ENCODE data around the gene VEZF1. TPM values are rescaled to one million over a fixed set of nuclear protein-coding genes. Genes with fewer than 3 reads are reported as not detected.

Gene VEZF1
- total and polyA plus RNA-seq, 8 donors, result 11.7 to 41.6 (median 23.3) TPM

GRCh38 chr17:57930239-57930638 lies 57.8 kb downstream of the VEZF1 start:
- peaks cover 11 to 14% (median 11%) of the 10 kb centered on the region in 3 donors for H3K4me1 ChIP-seq
- FAIRE-seq, result no peak
- no peak for ATAC-seq
- no peaks in the 10 kb centered on the region for H3K9me3 ChIP-seq
- H3K27ac ChIP-seq, result no peak overlapping the region
- TF ChIP-seq, protein P1, sequence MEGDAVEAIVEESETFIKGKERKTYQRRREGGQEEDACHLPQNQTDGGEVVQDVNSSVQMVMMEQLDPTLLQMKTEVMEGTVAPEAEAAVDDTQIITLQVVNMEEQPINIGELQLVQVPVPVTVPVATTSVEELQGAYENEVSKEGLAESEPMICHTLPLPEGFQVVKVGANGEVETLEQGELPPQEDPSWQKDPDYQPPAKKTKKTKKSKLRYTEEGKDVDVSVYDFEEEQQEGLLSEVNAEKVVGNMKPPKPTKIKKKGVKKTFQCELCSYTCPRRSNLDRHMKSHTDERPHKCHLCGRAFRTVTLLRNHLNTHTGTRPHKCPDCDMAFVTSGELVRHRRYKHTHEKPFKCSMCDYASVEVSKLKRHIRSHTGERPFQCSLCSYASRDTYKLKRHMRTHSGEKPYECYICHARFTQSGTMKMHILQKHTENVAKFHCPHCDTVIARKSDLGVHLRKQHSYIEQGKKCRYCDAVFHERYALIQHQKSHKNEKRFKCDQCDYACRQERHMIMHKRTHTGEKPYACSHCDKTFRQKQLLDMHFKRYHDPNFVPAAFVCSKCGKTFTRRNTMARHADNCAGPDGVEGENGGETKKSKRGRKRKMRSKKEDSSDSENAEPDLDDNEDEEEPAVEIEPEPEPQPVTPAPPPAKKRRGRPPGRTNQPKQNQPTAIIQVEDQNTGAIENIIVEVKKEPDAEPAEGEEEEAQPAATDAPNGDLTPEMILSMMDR (IDR thresholded peaks at IDR 0.05), result no peak
- 88 to 92% methylated on average over 5 of the region's 5 CpGs for WGBS, 2 donors
- no peak for DNase-seq
- H3K4me3 ChIP-seq, result no peak overlapping the region
- no peaks in the 10 kb centered on the region for H3K36me3 ChIP-seq
- H3K27me3 ChIP-seq, result no peaks in the 10 kb centered on the region
- intact Hi-C loops (cut with DNase I), result no loop called here

DNA sequence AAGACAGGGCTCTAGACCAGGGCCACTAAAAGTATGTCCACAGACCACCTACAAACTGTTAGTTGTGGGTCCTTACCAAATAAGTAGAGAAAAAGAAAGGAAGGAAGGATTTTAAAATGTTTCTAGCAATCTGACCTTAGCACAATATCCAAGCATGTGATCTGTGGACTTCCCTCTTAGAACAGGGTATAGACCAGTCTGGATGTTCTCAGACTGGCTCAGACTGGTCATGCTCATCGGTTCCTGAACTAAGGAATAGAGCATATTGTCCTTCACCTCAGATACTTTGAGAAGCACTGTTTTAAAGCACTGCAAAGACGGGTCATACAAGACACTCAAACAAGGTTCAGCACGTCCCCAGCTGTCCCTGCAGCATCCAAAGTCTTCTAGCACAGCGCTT lies 58.7 kb downstream of the VEZF1 start:
- intact Hi-C loops (cut with DNase I), result no loop called here
- Histone ChIP-seq H3K4me1 (peaks cover 13 to 22% (median 16%) of the 10 kb centered on the region in 3 donors), H3K36me3 (no peaks in the 10 kb centered on the region), H3K27ac (no peak overlapping the region), H3K27me3 (no peaks in the 10 kb centered on the region), H3K9me3 (no peaks in the 10 kb centered on the region), H3K4me3 (no peak overlapping the region)
- peak in 1 of 4 donors; percentile 29 for ATAC-seq
- DNase-seq, result no peak
- TF ChIP-seq, protein P1 (IDR thresholded peaks at IDR 0.05), result no peak
- 68 to 79% methylated on average over 4 of the region's 4 CpGs for WGBS, 2 donors
- FAIRE-seq, result no peak

DNA sequence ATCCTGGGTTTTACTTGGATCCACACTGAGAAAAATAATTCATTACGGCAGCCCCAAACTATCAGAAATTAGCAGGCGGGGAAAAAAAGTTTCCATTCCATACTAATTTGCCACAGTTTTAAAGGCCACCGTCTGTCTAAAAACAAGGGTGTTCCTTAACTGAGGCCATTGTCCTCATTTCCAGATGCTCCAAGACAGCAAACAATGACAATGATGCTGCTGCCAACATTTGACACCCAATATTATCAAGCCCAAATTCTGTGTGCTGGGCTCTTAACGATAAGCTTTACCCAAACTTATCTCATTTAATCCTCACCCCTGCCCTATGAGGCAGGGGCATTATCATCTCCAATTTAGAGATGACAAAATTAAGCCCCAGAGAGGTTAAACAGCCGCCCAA lies 59.1 kb downstream of the VEZF1 start:
- FAIRE-seq, result no peak
- no peaks in the 10 kb centered on the region for H3K27me3 ChIP-seq
- TF ChIP-seq, protein P1 (IDR thresholded peaks at IDR 0.05), result no peak
- H3K4me1 ChIP-seq, result peaks cover 13 to 22% (median 16%) of the 10 kb centered on the region in 3 donors
- no peak for ATAC-seq
- WGBS, 2 donors, result 73 to 76% methylated on average over 5 of the region's 5 CpGs
- no peak overlapping the region for H3K4me3 ChIP-seq
- no peak for DNase-seq
- intact Hi-C loops (cut with DNase I), result no loop called here
- no peak overlapping the region for H3K27ac ChIP-seq
- no peaks in the 10 kb centered on the region for H3K9me3 ChIP-seq
- H3K36me3 ChIP-seq, result no peaks in the 10 kb centered on the region

DNA sequence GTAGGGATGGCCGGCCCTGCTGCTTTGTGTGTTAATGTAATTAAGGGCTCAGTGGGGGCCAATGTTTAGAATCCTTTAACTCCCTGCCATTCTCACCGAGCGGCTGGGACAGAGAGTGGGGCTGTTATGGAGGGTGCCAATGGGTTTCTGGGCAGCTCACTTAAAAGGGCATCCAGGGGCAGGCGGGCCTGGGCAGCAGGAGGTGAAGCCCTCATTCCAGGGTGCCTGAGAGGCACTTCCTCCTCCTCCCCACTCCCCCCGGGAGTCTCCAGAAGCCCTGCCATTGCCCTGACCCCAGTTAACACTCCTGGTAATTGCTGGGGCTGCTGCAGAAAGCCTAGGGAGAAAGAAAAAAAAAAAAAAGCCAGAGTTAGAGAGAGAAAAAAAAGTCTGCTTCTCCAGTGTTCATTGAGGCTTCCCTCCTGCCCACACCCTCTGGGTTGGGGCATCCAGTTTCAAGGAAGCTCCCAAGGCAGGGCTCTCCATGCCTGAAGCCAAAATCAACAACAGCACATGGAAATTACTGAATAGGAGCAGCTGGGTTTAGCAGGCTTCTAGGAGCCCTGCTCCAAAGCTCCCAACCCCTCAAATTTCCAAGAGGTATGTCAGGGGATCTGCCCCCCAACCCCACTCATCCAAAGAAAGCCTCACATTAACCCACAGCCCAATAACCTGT lies 60.9 kb downstream of the VEZF1 start:
- TF ChIP-seq, protein P1 (IDR thresholded peaks at IDR 0.05), result no peak
- peaks cover 13 to 22% (median 16%) of the 10 kb centered on the region in 3 donors for H3K4me1 ChIP-seq
- H3K4me3 ChIP-seq, result no peak overlapping the region
- intact Hi-C loops (cut with DNase I), result no loop called here
- peak overlapping the region in 2 of 4 donors; percentile 37 for H3K27ac ChIP-seq
- FAIRE-seq (no peak), DNase-seq (no peak), ATAC-seq (peak; percentile 72 to 88 (median 85))
- H3K27me3 ChIP-seq, result no peaks in the 10 kb centered on the region
- H3K9me3 ChIP-seq, result no peaks in the 10 kb centered on the region
- 60 to 63% methylated on average over 5 of the region's 5 CpGs for WGBS, 2 donors
- no peaks in the 10 kb centered on the region for H3K36me3 ChIP-seq

- 78 to 83% methylated on average over 7 of the region's 7 CpGs for WGBS, 2 donors
Observed at GRCh38 chr17:57926723-57927047, 61.4 kb downstream of the VEZF1 start.

More at GRCh38 chr17:57926723-57927047, 61.4 kb downstream of the VEZF1 start:
- no peak for DNase-seq
- no peak overlapping the region for H3K4me3 ChIP-seq
- no peak for FAIRE-seq
- H3K27ac ChIP-seq, result peak overlapping the region in 2 of 4 donors; percentile 37
- TF ChIP-seq, protein P1 (IDR thresholded peaks at IDR 0.05), result no peak
- H3K36me3 ChIP-seq, result no peaks in the 10 kb centered on the region
- H3K27me3 ChIP-seq, result no peaks in the 10 kb centered on the region
- H3K9me3 ChIP-seq, result no peaks in the 10 kb centered on the region
- intact Hi-C loops (cut with DNase I), result no loop called here
- H3K4me1 ChIP-seq, result peaks cover 13 to 22% (median 16%) of the 10 kb centered on the region in 3 donors
- no peak for ATAC-seq

Measured in pancreas (tissue), 10 donors.